Testis (tissue), 3 donors: ENCODE results near the gene SLC49A3. TPM values are rescaled to one million over a fixed set of nuclear protein-coding genes. Genes with fewer than 3 reads are reported as not detected.
"Not testable (repeated sequence)": the region's sequence is repeated elsewhere in the genome, so short reads cannot be mapped to it uniquely, and the experiment has no call there.

Experiments used
- DNase-seq: peaks from one replicate; pipeline ENCODE4 v3.0.0-alpha.2; 2019
- H3K27ac ChIP-seq, 2 donors: fragments of 200-600 bp; sonication (generic); one replicate each; pipeline ENCODE4 v1.5.1; 2019
- H3K27me3 ChIP-seq: fragments of 200-600 bp; sonication (generic); one replicate; pipeline ENCODE4 v1.5.1; 2019
- H3K36me3 ChIP-seq: fragments of 200-600 bp; sonication (generic); one replicate; pipeline ENCODE4 v1.5.1; 2017; ENCODE audit warnings: low read depth; ENCODE audit errors: missing control alignments
- H3K4me1 ChIP-seq: fragments of 200-600 bp; sonication (generic); one replicate; pipeline ENCODE4 v1.5.1; 2019
- H3K4me3 ChIP-seq, 2 donors: fragments of 200-600 bp; sonication (generic); one replicate each; pipeline ENCODE4 v1.5.1; 2017 to 2019
- H3K9me3 ChIP-seq: fragments of 200-600 bp; sonication (generic); one replicate; pipeline ENCODE4 v1.5.1; 2017
- CTCF ChIP-seq, 3 experiments: fragments of 450-650 bp in 2 of 3; fragments of 200-600 bp in 1 of 3; sonication (generic) in 1 of 3; IDR thresholded peaks; one replicate each; pipeline ENCODE4 v1.5.1; 2016 to 2019; ENCODE audit warnings: antibody characterized with exemption in 3 of 3, mild to moderate bottlenecking in 2 of 3, moderate library complexity in 1 of 3
- POLR2A ChIP-seq: fragments of 450-650 bp; IDR thresholded peaks from one replicate; pipeline ENCODE4 v1.6.1; 2017; ENCODE audit warnings: antibody characterized with exemption, mild to moderate bottlenecking, moderate library complexity
- WGBS, 2 donors: methylation state at CpG; one replicate each; pipeline ENCODE4 v1.1.5; 2018; 5-methylcytosine and 5-hydroxymethylcytosine counted together
- intact Hi-C: fragments of 100-400 bp; cut with DNase I; formaldehyde crosslinking; loops from one replicate; pipeline ENCODE4 v1.15.1; 2023; ENCODE audit warnings: low total_unique reads
- polyA plus RNA-seq: library from polyadenylated mRNA; stranded (reverse); fragments of 350-450 nt; fragmentation: Illumina TruSeq; extraction: RNeasy Lipid Tissue Mini Kit (QIAGEN cat#74804); gene quantifications from one replicate; pipeline ENCODE4 v1.2.3, GENCODE V29; 2014; ENCODE audit warnings: low read depth, low replicate concordance; ENCODE audit not compliant: insufficient read depth
- total RNA-seq, 2 donors: library from RNA; depleted of rRNA; stranded (reverse); fragments of >200 nt; gene quantifications; one replicate each; pipeline ENCODE4 v1.2.3, GENCODE V29; 2016

SLC49A3 gene
- total and polyA plus RNA-seq, 3 donors from 2014 or later: 7.3 to 23.5 (median 10.1) TPM

GRCh38 chr4:637536-638280 is 51.2 kb downstream of the SLC49A3 start:
- no peak for DNase-seq
- TF ChIP-seq POLR2A: no peak
- TF ChIP-seq CTCF (IDR thresholded peaks at IDR 0.05): no peak
- no peak overlapping the region for H3K4me3 ChIP-seq
- H3K4me1 ChIP-seq: no peaks in the 10 kb centered on the region
- H3K27me3 ChIP-seq: no peaks in the 10 kb centered on the region
- no peak overlapping the region for H3K27ac ChIP-seq
- WGBS, 2 donors: 68 to 82% methylated on average over 24 to 32 of the region's 32 CpGs
- no peaks in the 10 kb centered on the region for H3K9me3 ChIP-seq
- intact Hi-C loops: no loop called here
- H3K36me3 ChIP-seq: no peaks in the 10 kb centered on the region

GRCh38 chr4:636628-637159 is 52.3 kb downstream of the SLC49A3 start:
- no peak for TF ChIP-seq POLR2A
- no peak for TF ChIP-seq CTCF (IDR thresholded peaks at IDR 0.05)
- intact Hi-C loops: no loop called here
- no peak for DNase-seq
- Histone ChIP-seq H3K4me1 (no peaks in the 10 kb centered on the region), H3K9me3 (no peaks in the 10 kb centered on the region), H3K27me3 (no peaks in the 10 kb centered on the region), H3K4me3 (no peak overlapping the region), H3K27ac (no peak overlapping the region), H3K36me3 (no peaks in the 10 kb centered on the region)
- WGBS, 2 donors: 75 to 85% methylated on average over 6 to 13 of the region's 13 CpGs

- no peak for DNase-seq
- TF ChIP-seq POLR2A: no peak
- no peak for TF ChIP-seq CTCF (IDR thresholded peaks at IDR 0.05)
- H3K36me3 ChIP-seq: no peaks in the 10 kb centered on the region
- intact Hi-C loops: no loop called here
- no peaks in the 10 kb centered on the region for H3K27me3 ChIP-seq
- no peak overlapping the region for H3K27ac ChIP-seq
- no peak overlapping the region for H3K4me3 ChIP-seq
- H3K9me3 ChIP-seq: no peaks in the 10 kb centered on the region
- WGBS, 2 donors: 82 to 83% methylated on average over 20 to 22 of the region's 22 CpGs
- H3K4me1 ChIP-seq: no peaks in the 10 kb centered on the region
Observed at GRCh38 chr4:635851-636627, 52.9 kb downstream of the SLC49A3 start.

DNA sequence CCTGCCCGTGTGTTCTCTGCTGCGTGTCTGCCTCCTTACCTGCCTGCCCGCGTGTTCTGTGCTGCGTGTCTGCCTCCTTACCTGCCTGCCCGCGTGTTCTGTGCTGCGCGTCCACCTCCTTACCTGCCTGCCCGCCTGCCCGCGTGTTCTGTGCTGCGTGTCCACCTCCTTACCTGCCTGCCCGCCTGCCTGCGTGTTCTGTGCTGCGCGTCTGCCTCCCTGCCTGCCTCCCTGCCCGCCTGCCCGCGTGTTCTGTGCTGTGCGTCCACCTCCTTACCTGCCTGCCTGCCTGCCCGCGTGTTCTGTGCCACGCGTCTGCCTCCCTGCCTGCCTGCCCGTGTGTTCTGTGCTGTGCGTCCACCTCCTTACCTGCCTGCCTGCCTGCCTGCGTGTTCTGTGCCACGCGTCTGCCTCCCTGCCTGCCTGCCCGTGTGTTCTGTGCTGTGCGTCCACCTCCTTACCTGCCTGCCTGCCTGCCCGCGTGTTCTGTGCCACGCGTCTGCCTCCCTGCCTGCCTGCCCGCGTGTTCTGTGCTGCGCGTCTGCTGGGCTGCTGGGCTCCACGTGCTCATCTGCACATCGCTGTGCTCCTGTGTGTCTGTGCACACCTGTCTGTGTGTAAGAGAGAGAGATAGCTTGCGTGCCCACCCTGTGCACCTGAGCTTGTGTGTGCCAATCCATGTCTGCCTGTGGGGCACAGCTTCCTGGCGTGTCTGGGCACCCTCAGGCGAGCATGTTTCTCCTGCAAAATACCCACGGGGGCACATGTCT is 53.7 kb downstream of the SLC49A3 start:
- H3K36me3 ChIP-seq, intact Hi-C loops, H3K27ac ChIP-seq, H3K9me3 ChIP-seq, DNase-seq, H3K4me1 ChIP-seq, H3K4me3 ChIP-seq, H3K27me3 ChIP-seq: not testable (repeated sequence)
- WGBS, 2 donors: 90 to 92% methylated on average over 44 to 46 of the region's 46 CpGs

DNA sequence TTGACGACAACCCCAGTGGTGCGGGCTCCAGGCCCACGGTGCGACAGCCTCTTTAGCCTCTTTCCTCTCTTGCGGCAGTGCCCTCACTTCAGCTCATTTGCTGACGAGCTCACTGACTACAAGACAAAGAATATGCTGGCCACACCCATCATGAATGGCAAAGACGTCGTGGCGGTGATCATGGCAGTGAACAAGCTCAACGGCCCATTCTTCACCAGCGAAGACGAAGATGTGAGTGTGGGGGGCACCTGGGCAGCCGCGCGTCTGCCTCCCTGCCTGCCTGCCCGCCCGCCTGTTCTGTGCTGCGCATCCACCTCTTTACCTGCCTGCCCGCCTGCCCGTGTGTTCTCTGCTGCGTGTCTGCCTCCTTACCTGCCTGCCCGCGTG is 54.4 kb downstream of the SLC49A3 start:
- no peaks in the 10 kb centered on the region for H3K9me3 ChIP-seq
- no peaks in the 10 kb centered on the region for H3K27me3 ChIP-seq
- TF ChIP-seq POLR2A (no peak), CTCF (IDR thresholded peaks at IDR 0.05) (no peak)
- H3K4me3 ChIP-seq: no peak overlapping the region
- intact Hi-C loops: no loop called here
- DNase-seq: no peak
- 86 to 89% methylated on average over 16 to 23 of the region's 23 CpGs for WGBS, 2 donors
- H3K4me1 ChIP-seq: no peaks in the 10 kb centered on the region
- H3K27ac ChIP-seq: no peak overlapping the region
- no peaks in the 10 kb centered on the region for H3K36me3 ChIP-seq
